NCI-H2081 (cell line): ENCODE data around the gene CREG2.
"Not testable (repeated sequence)": the region's sequence is repeated elsewhere in the genome, so short reads cannot be mapped to it uniquely, and the experiment has no call there.

Experiments used
- DNase-seq, 2 experiments: peaks; one replicate each; lab custom pipeline; 2025; lab: John Stamatoyannopoulos, UW

CREG2 gene

DNA sequence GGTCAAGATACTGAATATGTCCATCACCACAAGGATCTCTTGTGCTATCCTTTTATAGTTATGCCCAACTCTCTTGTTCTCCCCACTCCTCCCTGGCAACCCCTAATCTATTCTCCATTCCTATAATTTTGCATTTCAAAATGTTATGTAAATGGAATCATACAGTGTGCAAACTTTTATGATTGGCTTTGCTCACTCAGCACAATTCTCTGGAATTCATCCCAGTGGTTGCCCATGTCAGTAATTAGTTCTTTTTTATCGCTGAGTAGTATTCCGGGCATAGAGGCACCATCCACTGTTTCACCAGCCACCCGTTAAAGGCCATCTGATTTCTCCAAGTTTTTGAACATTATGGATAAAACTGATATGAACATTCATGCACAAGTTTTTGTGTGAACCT is 40.4 kb downstream of the CREG2 start:
- no peak for DNase-seq

GRCh38 chr2:101344137-101344536 is 43.2 kb downstream of the CREG2 start:
- no peak for DNase-seq

GRCh38 chr2:101342625-101343008 is 44.7 kb downstream of the CREG2 start:
- DNase-seq, result no peak

DNA sequence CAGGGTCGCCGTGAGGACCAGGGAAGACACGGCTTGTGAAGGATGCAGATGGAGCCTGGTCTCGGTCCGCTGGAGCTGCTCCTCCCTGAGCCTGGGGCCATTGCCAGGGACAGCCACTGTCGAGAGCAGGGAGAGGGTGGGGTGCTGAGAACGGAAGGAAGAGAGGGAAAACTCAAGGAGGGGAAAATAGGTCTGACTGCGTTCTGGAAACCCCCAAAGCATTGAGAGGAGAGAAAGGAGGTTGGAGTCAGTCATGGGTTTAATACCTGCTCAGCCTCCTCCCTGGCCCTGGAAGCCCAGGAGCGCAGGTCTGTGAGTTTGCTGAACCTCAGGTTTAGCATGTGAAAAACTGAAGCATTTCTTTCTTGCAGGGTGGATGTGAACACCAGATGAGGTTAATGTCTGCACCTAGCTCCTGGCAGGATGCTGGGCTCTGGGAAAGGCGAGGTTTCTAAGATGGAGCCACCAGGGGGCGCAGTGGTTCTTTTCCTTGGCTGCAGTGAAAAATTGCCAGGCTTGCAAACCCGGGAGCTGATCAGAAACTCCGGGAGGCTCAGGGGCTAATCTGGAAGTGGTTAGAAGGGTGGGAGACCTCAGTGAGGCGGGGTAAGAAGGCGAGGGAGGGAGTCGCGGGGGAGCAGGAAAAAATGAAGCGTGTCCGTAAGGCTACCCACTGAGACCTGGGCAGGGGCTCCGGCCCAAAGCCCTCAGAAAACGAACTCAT is 45.2 kb downstream of the CREG2 start:
- DNase-seq, result peak; percentile 32 to 36

DNA sequence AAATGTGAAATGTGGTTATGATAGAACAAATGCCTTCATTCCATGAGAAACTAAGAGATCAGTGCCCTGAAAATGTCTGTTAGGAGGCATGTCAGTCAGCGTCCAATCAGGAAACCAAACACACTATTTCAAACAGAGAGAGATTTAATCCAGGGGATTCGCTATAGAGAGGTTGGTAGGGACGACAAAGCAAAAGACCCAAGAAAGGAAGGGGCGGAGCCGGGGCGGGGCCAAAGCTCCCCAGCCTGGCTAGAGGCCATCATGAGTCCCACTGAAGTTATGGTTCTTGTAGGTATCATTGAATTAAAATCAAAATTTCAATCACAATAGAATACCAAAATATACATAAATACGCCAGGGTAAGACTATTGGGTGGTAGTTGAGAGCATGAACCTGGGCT is 45.9 kb downstream of the CREG2 start:
- no peak for DNase-seq

GRCh38 chr2:101340141-101340551 is 47.2 kb downstream of the CREG2 start:
- no peak for DNase-seq

DNA sequence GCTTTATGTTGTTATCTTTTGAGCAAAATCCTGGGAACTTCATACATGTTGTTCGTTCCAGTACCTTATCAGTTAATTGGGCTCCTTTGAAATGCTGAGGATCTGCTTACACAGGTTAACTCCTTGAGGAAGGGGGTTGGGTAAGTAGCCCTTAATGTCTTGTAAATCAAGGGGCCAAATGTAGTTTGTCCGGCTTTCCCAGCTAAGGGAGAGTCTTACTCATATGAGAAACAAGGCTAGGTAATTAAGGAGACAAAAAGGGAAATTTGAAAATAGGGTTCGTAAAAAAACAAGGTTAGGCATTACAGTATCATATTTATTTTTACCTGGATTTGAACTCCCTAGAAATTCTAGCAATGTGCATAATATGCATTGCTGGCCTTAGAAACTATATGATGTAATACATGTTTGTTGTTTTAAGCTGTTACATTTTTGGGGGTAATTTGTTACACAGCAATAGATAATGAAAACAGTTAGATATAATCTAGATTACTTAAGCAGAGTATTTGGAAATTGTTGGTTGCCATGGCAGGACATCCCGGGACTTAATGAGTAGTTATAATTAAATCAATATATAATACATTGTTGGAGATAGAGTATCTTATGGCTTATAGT is 47.9 kb downstream of the CREG2 start:
- DNase-seq, result no peak

DNA sequence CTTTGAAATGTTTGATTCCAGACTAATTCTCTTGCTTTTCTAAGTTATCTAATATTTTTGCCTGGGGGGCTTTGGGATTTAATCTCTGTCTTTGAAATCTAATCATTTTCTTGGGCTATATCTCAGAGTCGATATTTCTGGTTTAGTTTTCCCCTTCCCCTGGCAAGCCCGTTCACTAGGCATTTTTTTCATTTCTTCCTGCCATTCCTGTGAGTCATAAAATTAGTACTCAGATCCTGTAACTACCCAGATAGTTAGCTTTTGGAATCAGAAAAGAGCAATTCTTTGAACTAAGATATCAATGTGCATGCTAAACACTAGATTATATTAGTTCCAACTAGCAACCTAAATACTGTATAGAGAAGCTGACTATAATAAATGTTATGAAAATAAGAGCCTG is 49.4 kb downstream of the CREG2 start:
- DNase-seq, result no peak

DNA sequence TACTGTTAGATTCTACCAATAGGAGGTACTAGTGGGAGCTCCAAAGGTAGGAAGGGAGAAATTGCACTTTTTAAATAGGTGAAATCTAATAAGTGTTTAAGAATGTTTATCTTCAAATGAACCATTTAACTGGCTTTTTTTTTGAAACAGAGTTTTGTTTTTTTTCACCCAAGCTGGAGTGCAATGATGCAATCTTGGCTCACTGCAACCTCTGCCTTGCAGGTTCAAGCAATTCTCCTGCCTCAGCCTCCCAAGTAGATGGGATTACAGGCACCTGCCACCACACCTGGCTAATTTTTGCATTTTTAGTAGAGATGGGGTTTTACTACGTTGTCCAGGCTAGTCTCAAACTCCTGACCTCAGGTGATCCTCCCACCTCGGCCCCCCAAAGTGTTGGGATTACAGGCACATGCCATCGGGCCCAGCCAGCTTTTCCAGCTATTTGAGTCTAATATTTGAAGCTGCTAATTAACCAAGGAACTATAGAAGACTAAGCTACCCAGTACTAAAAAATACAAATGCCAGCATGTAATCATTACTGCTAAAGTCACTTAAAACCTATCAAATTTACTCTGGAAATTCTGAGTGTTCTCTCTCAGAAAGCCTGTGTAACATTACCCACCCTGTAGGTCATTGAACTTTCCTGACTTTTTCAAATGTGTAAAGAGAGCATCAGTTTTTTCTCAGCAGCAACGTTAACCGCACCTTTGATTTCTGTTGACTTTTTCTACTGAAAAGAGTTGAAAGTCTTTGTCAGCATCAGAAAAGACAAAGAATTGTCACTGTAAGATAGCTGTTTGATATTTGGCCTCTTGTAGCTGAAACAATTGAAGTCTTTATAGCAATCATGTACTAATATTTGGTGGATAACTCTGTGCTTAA is 54.2 kb downstream of the CREG2 start:
- DNase-seq, result no peak

DNA sequence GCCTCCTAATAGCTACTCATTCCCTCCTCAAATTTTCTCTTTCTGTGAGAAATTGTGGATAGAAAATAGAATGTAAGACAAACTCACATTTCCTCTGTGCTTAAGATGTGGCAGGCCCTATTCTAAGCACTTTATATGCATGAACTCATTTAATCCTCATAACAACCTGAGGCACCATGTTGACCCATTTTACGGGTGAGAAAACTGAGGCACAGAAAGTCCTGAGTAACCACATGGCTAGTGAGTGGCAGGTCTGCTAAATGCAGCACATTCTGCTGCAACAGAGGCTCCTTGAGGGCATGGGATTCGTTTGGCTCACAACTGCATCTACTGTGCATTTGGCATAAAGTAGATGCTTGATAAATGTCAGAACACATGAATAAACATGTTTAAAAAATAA is 56.1 kb downstream of the CREG2 start:
- DNase-seq, result no peak

DNA sequence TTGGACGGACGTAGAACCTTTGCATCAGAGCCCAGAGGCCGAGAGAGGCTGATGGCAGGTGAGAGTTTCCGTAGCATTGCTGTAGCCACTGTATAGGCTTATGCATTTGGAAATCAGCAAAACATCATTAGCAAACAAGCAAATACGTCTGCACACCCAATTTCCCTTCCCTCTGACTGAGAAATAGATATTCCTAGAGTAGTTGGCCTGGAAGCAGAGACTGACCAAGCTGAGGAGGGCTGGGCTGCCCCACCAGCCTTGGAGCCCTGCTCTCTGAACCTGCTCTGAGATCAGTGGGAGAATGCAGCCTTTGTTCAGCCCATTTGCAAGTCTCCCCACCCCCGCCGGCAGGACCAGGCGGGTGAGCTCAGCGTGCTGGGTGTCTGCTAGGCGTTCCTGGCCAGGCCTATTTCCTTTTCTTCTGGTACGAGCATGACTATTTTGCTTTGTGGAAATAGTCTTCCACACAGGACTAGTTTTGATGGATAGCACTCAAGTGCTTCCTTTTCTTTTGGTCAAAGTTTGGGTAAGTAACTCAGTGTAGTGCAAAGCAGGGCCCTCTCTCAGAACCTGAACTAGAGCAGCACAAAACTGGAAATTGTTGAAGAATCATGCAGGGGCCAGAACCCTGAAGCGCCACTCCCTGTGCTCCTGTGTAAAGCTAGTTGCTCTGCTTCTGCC is 56.9 kb downstream of the CREG2 start:
- no peak for DNase-seq

DNA sequence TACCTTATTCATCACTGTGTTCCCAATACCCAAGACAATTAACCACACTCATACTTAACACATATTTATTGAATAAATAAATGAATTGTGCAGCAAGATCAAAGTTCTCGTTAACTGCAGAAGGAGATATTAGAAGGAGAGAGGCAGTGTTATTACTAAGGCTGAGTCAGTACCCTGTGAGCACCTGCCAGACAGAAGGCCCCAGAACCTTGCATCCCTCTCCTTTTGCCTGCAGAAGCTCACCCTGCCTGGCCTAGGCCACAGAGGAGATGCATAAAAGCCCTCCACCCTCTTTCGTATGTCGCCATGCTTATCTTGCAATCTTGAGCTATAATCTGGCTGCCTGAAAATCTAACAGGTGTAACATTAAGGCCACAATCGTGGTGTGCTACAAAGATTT is 58.3 kb downstream of the CREG2 start:
- DNase-seq, result no peak

DNA sequence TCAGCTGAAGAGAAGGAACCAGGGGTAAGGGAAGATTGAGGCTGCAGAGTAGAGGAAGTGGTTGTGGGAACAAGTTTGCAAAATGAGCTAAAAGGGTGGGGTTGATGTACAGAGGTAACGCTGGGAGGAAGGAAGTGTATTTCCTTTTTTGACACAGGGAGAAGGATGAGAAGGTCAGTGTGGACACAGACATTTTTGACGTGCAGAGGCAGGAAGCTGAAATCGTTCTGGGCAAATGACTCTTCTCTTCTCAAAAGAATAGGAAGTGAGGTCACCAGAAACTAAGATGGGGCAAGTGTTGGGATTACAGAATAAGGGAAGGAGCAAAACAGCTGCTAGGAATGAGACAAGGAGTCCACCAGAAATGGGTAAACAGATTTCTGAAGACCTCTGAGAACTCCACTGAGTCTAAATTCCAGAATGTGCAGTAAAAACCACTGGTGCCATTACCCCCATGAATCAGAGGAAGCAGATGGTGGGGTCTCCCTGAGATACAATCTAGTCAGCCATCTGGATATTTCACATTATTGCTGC is 58.8 kb downstream of the CREG2 start:
- DNase-seq, result no peak

GRCh38 chr2:101327863-101328394 is 59.4 kb downstream of the CREG2 start:
- no peak for DNase-seq

DNA sequence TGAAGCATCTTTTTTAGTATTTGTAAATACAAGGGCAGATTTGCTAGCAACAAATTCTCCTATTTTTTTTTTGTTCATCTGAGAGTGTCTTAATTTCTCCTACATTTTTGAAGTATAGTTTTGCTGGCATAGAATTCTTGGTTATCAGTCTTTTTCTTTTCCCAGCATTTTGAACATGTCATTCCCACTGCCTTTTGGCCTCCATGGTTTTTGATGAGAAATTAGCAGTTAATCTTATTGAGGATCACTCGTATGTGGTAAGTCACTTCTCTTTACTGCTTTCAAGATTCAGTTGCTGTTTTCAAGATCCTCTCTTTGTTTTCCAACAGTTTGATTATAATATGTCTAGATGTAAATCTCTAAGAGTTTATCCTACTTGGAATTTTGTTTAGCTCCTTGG is 61.9 kb downstream of the CREG2 start:
- DNase-seq, result no peak

DNA sequence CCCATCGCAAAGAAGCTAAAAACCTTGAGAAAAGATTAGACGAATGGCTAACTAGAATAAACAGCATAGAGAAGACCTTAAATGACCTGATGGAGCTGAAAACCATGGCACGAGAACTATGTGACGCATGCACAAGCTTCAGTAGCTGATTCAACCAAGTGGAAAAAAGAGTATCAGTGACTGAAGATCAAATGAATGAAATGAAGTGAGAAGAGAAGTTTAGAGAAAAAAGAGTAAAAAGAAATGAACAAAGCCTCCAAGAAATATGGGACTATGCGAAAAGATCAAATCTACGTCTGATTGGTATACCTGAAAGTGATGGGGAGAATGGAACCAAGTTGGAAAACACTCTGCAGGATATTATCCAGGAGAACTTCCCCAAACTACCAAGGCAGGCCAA is 70.7 kb downstream of the CREG2 start:
- not testable (repeated sequence) for DNase-seq

DNA sequence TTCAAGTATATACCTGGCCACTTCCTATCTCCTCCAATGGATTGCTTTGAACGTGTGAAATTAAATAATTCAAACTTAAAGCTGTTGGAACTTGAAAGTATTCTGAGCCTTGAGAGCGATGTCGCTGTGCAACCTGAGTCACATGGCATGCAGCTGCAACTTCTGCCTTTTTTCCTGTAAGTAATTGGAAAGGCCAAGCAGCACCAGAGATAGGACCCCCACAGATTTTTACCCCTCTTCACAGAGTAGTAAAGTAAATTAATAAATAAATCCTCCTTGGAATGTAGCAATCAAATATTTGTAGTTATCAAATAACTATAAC is 75.6 kb downstream of the CREG2 start:
- no peak for DNase-seq

DNA sequence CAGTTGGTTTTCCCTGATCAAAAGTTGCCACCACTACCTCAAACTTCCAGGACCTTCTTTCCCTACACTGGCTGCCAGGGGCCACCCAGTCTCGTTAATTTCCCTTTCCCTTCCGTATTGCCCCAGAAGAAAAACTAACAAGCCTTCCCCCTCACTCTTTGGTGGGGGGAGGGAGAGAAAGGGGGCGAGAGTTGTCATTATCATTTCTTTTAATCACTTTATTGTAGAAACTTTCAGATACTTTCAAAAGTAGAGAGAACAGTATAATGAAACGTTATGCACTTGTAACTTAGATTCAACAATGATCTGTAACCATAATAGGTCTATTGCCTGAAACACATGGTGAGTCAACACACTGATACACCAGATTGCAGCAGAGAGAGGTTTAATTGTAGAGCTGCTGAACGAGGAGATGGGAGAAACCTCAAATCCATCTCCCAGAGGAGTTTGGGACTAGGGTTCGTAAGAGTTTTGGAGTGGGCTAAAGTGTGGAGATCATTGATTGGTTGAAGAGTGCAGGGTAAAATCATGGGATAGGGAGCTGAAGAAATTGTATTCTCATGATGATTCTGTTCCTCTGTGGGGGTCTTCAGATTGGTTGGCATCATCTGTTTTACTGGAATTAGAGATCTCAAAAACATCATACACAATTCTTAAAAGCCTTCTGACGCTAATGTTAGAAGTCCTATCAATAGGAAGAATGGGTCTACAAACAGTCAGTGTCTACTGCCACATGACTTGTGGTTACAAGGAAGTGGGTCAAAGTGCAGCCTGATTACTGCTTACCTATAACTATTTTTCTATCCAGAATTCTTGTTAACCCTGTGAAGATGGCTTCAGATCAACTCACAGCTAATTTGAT is 76.2 kb downstream of the CREG2 start:
- no peak for DNase-seq

GRCh38 chr2:101310090-101310833 is 77.0 kb downstream of the CREG2 start:
- no peak for DNase-seq
